ENCODE data around the gene KLHL29.

- no peak for TF ChIP-seq CTCF (IDR thresholded peaks at IDR 0.05)
- no peak for TF ChIP-seq POLR2A (IDR thresholded peaks at IDR 0.05)
Observed at GRCh38 chr2:23673830-23674679, 289.1 kb downstream of the KLHL29 start.
